Fibroblast of lung (primary cell): ENCODE data around the gene ARHGAP10.

Source experiments
- EZH2 ChIP-seq: IDR thresholded peaks from 2 replicates; pipeline ENCODE4 v1.5.1; 2012; ENCODE audit warnings: low read length, control low read depth, mild to moderate bottlenecking; ENCODE audit errors: missing control alignments
- TF ChIP-seq, protein P1 (sequence below), 2 donors: IDR thresholded peaks in 1 of 2; conservative IDR thresholded peaks in 1 of 2; 1 replicate in 1 of 2; 2 replicates in 1 of 2; pipeline ENCODE4 v1.5.1; 2011 to 2012; ENCODE audit warnings: low read length in 2 of 2, control low read depth in 1 of 2, inconsistent platforms in 1 of 2, low read depth in 1 of 2, mild to moderate bottlenecking in 1 of 2

DNA sequence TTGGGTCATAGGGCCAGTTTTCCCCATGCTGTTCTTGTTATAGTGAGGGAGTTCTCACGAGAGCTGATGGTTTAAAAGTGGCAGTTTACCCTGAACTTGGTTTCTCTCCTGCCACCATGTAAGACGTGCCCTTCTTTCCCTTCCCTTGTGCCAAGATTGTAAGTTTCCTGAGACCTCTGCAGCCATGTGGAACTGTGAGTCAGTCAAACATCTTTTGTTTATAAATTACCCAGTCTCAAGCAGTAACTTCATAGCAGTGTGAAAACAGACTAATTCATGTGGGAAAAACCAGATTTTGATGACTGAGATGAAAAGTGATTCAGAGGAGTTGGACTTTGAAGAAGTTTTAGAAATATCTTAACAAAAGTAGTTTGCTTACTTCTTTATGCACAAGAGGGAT is 101.4 kb downstream of the ARHGAP10 start:
- TF ChIP-seq, protein P1, sequence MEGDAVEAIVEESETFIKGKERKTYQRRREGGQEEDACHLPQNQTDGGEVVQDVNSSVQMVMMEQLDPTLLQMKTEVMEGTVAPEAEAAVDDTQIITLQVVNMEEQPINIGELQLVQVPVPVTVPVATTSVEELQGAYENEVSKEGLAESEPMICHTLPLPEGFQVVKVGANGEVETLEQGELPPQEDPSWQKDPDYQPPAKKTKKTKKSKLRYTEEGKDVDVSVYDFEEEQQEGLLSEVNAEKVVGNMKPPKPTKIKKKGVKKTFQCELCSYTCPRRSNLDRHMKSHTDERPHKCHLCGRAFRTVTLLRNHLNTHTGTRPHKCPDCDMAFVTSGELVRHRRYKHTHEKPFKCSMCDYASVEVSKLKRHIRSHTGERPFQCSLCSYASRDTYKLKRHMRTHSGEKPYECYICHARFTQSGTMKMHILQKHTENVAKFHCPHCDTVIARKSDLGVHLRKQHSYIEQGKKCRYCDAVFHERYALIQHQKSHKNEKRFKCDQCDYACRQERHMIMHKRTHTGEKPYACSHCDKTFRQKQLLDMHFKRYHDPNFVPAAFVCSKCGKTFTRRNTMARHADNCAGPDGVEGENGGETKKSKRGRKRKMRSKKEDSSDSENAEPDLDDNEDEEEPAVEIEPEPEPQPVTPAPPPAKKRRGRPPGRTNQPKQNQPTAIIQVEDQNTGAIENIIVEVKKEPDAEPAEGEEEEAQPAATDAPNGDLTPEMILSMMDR (conservative IDR thresholded peaks at IDR 0.05 in 1 of 2, IDR thresholded peaks at IDR 0.05 in 1 of 2; ENCODE audit: low read depth in 1 of 2, low read length in 2 of 2) = no peak
- TF ChIP-seq EZH2 = no peak
